Islet of Langerhans (tissue), 1 donor: ENCODE data around the gene MRC2.

Experiments used
- FAIRE-seq: peaks from one replicate; lab custom pipeline; 2011; peaks lifted over from hg19 to GRCh38; lab: Jason Lieb, UNC

Gene MRC2

DNA sequence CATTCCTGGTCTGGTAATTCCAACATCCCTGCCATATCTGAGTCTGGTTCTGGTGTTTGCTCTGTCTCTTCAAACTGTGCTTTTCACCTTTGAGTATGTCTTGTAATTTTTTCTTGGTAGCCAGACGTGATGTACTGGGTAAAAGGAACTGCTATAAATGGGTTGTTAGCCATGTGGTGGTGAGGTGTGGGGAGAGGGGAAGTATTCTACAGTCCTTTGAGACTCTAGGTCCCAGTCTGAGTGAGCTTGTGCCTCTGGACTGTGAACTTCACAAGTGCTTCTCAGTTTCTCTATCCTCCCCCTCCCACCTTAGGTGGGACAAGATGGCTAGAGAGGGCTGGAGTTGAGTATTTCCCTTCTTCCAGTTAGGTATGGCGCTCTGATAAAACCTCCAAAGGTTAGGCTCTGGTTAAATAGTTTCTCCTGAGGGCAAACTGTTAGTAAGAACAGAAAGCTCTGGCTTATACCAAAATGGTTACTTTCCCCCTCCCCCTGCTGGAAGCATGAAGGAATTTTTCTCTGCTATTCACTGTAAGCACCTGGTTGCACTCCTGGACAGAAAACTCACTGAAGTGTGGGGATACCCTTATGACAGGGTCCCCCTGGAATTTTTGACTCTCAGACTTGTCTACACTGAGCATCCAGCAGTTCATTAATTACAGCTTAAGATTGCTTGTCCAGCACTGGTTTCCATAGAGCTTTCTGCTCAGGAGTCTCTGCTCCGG, 92.8 kb downstream of the MRC2 start:
- no peak for FAIRE-seq

DNA sequence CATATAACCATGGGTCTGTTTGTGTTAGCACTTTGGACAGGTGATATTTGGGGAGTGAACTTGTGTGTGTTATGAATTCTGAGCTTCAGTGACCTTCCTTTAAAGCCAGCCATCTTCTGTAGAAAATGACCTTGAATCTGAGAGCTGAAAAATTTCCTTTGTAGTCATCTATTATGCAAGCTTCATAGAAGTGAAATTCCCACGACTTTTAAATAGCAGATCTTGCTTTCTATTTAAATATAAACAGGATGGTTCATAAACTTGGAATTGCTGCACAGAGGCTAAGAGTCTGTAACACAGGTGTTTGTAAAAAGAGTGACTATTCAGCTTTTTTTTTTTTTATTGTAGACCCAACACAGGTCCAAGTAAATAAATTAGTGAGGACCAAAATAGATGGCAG, 95.2 kb downstream of the MRC2 start:
- FAIRE-seq: no peak

DNA sequence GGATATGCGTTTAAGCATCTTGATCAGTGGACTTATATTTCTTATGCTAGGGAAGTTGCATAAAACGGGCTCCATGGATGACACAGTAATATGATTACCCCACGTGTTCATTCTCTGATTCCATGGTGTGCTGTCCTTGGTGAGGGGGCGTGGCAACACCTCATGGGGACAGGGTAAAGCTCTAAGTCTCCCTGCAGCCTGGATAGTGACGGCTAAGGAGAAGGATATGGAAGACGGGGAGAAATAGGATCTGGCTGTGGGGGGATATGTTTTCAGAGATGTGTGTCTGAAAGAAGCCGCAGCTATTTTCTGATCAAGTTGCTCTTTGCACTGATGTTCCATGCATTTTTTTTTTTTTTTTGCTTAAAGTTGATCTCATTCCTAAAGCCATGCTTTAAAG, 96.4 kb downstream of the MRC2 start:
- no peak for FAIRE-seq

DNA sequence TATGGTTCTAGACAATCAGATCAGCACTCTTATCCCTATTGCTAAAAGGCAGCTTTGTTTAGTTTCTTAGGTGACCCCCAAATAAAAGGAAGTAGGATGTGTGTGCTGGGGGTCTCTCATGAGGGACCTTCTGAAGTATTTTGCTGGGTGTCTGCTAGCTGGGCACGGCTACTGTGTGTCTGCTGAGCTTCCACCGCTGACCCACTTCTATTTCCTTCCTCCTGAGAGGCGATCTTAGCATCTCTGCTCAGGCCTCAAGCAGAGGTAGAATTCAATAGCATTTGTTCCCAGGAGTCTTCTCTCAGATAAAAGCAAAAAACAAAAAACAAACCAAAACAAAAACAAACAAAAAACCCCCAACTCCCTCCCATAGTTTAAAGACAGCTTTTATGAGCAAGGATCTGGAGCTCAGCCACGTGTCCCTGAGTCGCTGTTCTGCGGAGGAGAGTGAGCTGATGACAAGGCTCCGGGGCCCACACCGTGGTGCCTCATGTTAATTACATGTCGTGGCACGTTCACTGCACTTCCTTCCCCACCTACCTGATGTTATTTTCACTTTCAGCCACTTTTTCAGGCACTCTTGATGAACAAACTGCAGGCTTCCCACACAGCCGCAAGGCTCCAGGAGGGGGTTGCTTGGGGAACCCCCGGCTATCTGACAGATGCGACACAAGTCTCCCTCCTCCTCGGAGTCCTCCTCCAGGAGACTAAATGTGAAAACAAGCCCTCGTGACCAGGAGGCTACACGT, 97.1 kb downstream of the MRC2 start:
- no peak for FAIRE-seq

DNA sequence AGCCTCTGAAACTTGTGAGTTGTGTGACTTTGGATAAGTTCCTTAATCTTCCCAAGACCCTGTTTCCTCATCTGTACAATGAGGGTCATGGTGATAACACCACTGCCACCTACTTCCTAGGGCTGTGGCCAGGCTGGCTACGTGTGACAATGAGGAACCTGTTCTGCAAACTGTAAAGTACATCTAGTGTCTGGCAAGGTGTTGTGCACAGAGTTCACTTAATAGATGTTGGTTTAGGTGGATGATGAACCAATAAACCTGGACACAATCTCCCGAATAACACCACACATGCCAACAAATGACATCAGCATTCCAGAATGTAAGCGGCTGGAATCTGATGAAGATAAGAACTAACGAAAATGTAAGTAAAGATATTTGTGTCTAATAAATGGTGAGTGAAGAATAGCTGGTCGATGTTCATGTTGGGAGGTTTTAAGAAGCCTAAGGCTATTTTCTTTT, 98.3 kb downstream of the MRC2 start:
- FAIRE-seq: no peak

DNA sequence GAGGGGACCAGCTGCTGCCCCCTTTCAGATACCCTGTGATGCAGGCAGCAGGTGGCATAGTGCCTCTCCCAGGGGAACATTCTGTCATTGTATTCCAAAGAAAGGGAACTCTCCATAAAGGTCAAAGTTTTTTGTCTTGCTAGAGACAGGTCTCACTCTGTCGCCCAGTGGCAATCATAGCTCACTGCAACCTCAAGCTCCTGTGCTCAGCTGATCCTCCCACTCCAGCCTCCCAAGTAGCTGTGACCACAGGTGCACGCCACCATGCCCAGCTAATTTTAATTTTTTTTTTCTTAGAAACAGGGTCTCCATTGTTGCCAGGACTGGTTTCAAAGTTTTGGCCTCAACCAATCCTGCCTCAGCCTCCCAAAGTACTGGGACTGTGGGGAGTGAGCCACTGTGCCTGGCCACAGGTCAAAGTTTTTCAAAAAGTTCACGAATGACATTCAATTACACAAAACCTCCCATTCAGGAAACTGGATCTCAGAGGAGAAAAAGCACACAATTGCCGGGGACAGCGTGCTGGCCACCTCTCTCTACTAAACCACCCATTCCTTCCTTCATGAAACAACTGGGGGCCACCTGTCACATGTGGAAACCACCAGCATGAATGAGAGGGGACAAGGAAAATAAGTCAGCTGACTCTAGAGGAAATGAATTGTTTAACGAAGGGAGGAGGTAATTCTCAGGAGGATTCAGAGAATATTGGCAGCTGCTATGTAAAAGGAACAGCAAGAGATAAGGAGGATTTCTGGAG, 100.6 kb downstream of the MRC2 start:
- FAIRE-seq: no peak

DNA sequence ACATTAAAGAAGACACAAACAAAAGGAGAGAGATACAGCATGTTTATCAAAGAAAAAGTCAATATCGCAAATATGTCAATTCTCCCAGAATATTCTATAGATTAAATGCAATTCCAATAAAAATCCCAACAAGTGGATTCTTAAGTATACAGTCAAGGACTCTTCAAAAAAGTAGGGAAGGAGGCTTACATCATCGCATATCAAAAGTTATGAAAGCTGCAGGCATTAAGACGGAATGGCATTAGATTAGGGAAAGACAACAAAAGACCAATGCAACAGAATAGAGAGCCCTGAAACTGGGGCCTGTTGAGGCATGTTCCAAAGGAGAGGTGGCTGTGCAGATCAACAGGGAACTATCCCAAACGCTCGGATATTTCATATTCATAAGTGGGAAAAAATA, 104.7 kb downstream of the MRC2 start:
- no peak for FAIRE-seq

DNA sequence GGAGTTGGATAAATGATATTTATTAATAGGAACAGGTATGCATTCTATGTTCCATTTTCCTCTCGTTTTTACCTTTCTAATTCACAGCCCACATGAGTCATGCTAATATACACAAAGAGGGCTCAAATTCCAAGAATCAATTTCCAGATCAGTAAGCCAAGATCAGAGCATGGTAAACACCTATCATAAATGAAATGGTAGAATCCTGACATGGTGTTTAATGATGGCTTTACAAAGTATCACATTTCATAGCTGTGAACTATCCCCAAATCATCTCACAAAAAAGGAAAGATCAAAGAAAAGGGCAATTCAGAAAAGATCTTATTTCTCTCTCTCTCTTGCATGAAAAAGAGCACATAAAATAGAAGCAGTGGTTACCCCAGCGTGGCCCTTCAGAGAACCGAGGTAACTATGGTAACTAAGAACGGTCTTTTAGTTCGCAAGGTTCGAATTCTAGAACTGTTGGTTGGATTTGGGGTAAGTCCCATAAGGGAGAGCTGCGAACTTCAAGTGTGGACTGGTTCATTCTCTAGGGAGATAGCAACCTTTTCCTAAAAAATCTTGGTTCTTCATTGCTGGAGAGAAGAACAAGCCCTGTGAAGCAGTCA, 107.7 kb downstream of the MRC2 start:
- FAIRE-seq: peak; percentile 64

DNA sequence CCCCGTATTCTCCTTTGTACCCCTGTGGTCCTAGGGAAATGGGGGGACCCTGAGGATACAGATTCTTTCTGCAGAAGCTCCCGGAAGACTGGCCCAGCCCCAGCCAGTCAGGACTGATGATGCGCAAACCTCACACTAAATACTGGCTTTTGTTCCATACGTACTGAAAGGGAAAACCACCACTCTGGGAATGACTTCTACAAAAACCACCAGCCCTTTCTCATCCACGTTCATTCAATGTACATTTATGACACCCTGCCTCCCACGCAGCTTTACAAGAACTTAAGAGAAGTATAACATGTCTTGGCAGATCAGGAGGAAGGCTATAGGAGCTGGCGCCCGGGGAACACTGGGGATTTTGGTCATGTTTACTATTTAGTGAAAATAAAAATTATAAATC, 110.0 kb downstream of the MRC2 start:
- FAIRE-seq: no peak

DNA sequence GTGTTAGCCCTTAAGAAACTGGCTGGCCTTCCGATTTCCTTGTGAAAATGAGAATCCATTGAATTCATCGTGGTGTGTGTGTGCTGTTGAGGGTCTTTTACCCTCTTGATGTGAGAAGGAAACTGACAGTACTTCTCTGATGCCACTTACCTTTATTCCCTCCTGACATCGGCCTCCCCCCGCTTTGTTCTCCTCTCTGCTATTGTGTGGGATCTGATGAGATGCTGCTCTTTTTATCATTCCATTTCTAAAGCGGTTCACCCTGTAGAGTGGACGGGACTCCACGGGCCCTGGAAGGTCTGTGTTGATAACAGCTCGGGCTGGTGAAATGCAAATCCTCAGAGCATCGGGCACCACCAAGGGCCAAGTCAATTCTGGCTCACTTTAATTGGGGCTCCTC, 110.8 kb downstream of the MRC2 start:
- FAIRE-seq: no peak

DNA sequence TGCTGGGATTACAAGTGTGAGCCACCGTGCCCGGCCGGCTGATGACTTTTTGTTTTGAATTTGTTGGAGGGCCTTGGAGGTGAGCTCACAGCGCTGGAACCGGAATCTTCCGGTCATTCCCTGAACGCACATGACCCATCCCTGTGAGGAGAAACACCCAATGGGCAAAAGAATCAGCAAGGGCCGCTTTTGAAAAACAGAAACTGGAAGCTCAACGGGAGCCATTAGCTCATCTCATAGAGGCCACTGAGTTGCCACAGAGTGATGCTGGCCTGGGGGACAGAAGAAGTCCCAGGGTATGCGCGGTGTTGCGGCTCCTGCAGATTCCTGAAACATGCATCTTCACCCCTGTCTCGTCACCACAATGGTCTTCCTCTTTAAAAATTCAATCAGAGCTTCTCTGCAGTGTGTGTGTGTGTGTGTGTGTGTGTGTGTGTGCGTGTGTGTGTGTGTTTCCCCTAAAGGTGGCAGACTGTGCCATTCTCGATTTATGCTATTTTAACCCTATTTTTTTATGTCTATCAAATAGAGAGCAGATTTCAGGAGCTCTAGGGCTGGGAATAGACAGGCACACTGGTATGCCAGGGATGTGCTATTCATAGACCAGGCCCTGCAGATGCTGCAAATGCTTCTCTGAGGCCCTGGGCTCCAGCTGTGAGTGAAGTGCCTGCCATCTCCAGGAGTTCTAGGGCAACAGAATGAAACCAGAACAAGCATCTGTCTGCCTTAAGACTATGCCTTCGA, 112.3 kb downstream of the MRC2 start:
- no peak for FAIRE-seq

DNA sequence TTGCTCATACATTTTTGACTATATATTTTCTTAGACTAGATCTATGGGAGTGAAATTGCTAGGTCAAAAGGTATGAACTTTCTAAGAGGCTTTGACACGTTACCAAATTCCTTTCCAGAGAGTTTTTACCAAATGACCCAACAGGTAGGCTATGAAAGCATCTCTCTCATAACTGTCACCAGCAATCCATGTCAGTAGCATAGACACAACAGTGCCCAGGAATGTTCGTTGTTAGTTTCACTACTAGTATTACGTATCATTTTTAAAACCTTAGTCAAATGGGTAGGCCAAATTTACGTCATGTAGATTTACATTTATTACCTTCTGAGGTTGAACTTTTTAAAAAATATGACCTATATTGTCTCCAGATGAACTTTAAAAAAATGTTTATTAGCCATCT, 113.8 kb downstream of the MRC2 start:
- FAIRE-seq: no peak
